Activated T-cell treated with anti-CD3 and anti-CD28 coated beads, Interleukin-2, amount 50 U/mL, for 72 hours (primary cell): ENCODE results near the gene MAPK7. TPM values are rescaled to one million over a fixed set of nuclear protein-coding genes. Genes with fewer than 3 reads are reported as not detected.

Experiments
- ATAC-seq, 2 donors: fragments of 150-1000 bp; cut with Tn5 transposase; replicated peaks in 1 of 2; 2 replicates each; pipeline ENCODE4 v1.10.0; 2021; ENCODE audit warnings: moderate library complexity in 2 of 2, mild to moderate bottlenecking in 1 of 2
- DNase-seq, 2 donors: peaks; one replicate each; pipeline ENCODE4 v3.0.0; 2021 to 2022; ENCODE audit warnings: mixed read lengths in 1 of 2
- H3K27ac Mint-ChIP-seq: one replicate; pipeline ENCODE4 v1.8.0; 2022; ENCODE audit warnings: mild to moderate bottlenecking, moderate library complexity, mixed read lengths
- H3K27me3 Mint-ChIP-seq: one replicate; pipeline ENCODE4 v1.8.0; 2022; ENCODE audit warnings: low read depth, mixed read lengths
- H3K36me3 Mint-ChIP-seq, 2 donors: one replicate each; pipeline ENCODE4 v1.8.0; 2022; ENCODE audit warnings: mixed read lengths in 2 of 2, mild to moderate bottlenecking in 1 of 2; ENCODE audit not compliant: insufficient read depth in 2 of 2
- H3K4me1 Mint-ChIP-seq: one replicate; pipeline ENCODE4 v1.8.0; 2022; ENCODE audit warnings: low read depth, mixed read lengths
- H3K4me3 Mint-ChIP-seq, 2 donors: one replicate each; pipeline ENCODE4 v1.8.0; 2022; ENCODE audit warnings: mild to moderate bottlenecking in 2 of 2, mixed read lengths in 2 of 2, moderate library complexity in 2 of 2
- H3K9me3 Mint-ChIP-seq, 2 donors: one replicate each; pipeline ENCODE4 v1.8.0; 2022; ENCODE audit warnings: mixed read lengths in 2 of 2
- total RNA-seq, 2 donors: library from RNA; stranded (reverse); gene quantifications; one replicate each; pipeline ENCODE4 v1.2.3, GENCODE V29; 2022

Gene MAPK7
- total RNA-seq, 2 donors from 2014 or later: 13.6 to 16.7 TPM

DNA sequence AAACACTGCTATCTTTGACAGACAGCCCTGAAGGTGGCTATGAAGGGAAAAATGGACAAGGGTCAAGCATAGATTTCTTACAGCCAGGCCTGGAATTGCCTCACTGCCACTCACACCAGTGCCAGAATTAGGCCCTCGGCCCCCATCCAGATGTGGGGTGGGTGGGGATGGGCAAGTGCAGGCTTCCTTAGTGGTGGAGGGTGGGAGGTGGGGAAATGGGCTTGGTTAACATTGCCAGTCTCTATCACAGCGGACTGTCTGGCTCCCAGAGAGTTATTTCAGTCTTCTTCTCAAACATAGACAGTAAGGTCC, 40.6 kb upstream of the MAPK7 start:
- peaks cover 42% of the 10 kb centered on the region for H3K27me3 Mint-ChIP-seq
- no peak overlapping the region for H3K27ac Mint-ChIP-seq
- peaks cover 5% of the 10 kb centered on the region for H3K4me1 Mint-ChIP-seq
- ATAC-seq: no peak
- H3K4me3 Mint-ChIP-seq: no peak overlapping the region
- no peak for DNase-seq
- H3K9me3 Mint-ChIP-seq: no peaks in the 10 kb centered on the region
- no peaks in the 10 kb centered on the region for H3K36me3 Mint-ChIP-seq

DNA sequence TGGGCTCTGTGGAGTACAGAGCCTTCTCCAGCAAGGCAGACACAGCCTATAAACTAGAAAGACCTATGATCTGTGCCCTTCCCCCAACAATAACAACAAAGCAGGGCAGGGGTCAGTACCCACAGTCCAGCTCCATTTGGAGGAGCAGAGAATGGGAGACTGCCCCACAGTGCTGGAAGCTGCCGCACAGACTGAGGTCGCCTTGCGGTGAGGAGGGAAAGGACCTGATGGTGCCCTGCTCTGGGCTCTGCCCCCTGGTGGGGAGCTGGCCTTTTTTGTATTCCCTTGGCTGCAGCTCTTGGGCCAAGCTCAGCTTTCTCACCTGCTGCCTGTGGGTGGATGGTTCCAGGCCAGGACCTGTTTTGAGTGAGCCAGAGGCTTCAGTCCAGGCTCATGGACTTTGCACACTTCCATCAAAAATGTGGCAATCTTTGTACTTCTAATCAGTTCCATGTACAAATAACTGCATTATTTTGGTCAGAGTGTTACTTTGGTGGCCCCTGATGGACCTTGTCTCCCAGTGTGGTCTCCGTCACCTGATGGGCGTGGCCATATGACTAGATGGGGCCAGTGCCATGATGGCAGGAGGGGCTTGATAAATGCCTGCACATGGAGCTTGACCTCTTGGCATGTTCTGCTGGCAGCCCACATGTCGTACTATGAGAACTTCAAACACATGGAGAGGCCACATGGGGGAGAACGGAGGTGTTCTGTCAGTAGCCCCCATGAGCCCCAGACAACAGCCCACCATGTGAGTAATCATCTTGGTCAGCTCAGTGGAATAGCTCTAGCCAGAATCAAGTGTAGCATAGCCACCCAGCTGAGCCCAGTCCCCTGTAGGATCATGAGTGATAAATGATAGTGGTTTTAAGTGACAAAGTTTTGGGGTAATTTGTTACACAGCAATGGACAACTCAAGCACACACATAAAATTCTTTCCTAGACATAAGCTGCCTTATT, 40.0 kb upstream of the MAPK7 start:
- Mint-ChIP-seq H3K9me3 (no peaks in the 10 kb centered on the region), H3K27ac (no peak overlapping the region), H3K4me1 (no peaks in the 10 kb centered on the region), H3K4me3 (no peak overlapping the region), H3K36me3 (no peaks in the 10 kb centered on the region), H3K27me3 (peaks cover 42% of the 10 kb centered on the region)
- DNase-seq (peak; percentile 67 to 68), ATAC-seq (peak; percentile 86 to 91)

DNA sequence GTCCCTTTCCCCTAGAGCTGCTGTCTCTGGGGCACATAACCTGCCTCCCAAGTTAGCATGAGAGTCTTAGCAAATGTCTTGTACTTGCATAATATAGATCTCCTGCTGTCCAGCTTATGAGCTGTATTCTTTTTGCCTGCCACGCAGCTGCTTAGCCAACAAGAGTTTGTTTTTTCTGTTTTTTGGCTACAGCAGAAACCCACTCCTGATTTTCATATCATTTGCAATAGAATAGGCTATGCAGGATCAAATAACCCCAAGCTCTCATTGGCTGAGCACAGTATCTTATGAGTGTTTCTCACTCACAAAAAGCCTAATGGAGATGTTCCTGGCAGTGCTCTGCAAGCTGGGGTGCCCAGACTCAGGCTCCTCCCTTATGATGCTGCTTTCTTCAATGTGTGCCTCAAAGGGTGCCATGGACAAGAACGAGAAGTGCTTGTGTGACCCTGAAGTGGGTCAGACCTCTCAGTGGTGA, 38.9 kb upstream of the MAPK7 start:
- Mint-ChIP-seq H3K9me3 (no peaks in the 10 kb centered on the region), H3K27me3 (peaks cover 42% of the 10 kb centered on the region), H3K36me3 (no peaks in the 10 kb centered on the region), H3K27ac (no peak overlapping the region), H3K4me1 (no peaks in the 10 kb centered on the region), H3K4me3 (no peak overlapping the region)
- DNase-seq: no peak
- ATAC-seq: no peak

DNA sequence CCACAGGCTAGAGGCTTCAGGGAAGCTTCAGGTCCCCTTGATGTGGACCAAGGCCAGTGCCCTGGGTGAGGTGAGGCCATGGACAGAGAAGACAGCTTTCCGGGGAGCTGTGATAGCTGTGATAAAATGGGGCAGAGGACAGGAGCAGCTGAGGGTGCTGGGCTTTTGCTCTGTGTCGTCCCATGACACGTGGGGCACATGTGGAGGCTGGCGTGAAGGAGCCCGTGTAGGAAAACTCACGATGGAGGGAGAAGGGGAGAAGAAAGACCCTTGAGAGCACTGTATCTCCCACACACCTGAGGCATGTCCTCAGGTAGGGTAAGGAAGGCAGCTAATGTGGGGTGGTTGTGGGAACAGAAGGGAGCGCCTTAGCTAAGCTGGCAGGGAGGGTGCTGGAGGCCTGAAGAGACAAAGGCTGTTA, 37.1 kb upstream of the MAPK7 start:
- no peaks in the 10 kb centered on the region for H3K9me3 Mint-ChIP-seq
- no peak overlapping the region for H3K4me3 Mint-ChIP-seq
- no peaks in the 10 kb centered on the region for H3K36me3 Mint-ChIP-seq
- H3K27ac Mint-ChIP-seq: no peak overlapping the region
- H3K27me3 Mint-ChIP-seq: peaks cover 34% of the 10 kb centered on the region
- DNase-seq (no peak), ATAC-seq (no peak)
- no peaks in the 10 kb centered on the region for H3K4me1 Mint-ChIP-seq

DNA sequence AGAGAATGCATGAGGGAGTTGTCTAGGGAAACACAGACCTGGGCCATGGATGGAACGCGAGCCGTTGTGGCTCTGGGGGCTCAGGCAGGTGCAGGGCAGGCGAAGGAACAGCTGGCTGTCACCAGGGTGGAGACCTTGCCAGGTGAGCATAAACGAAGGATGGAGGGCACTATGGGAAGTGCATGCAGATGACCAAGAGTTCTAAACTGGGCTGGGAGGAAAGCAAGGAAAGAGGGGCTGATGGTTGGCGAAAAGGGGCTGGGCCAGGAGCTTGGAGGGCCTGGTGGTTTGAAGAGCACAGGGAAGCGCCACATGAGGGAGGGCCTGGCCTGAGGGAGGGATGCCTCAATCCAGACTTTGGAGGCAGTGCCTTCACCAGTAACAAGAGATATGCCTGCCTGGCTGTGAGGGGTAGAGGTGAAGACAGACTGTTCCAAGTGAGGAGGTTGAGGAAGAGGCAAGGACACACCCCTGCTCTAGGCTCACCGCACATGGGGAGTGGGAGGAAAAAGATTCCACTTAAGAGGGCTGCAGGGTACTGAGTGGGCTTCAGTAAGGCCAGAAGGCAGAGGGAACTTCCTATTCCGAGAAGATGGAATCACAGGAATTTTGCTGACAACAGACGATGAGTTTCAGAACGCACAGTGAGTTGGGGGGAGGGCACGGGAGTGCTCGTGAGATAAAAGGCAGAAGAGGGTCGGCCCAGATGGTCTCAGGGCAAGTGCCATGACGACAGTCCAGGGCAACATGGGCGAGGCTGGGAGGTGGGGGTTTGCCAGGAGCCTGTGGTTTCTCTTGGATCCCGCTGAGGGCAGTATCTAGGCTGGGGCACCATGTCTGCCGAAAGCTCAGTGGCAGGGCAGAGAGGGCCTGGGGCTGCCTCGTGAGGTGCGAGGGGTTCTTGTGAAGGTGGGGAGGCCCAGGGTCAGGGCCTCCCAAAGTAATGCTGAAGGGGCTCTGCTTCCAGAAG, 36.4 kb upstream of the MAPK7 start:
- Mint-ChIP-seq H3K36me3 (no peaks in the 10 kb centered on the region), H3K27me3 (peaks cover 33% of the 10 kb centered on the region), H3K4me3 (no peak overlapping the region), H3K9me3 (no peaks in the 10 kb centered on the region), H3K27ac (no peak overlapping the region), H3K4me1 (no peaks in the 10 kb centered on the region)
- ATAC-seq: no peak
- DNase-seq: no peak

DNA sequence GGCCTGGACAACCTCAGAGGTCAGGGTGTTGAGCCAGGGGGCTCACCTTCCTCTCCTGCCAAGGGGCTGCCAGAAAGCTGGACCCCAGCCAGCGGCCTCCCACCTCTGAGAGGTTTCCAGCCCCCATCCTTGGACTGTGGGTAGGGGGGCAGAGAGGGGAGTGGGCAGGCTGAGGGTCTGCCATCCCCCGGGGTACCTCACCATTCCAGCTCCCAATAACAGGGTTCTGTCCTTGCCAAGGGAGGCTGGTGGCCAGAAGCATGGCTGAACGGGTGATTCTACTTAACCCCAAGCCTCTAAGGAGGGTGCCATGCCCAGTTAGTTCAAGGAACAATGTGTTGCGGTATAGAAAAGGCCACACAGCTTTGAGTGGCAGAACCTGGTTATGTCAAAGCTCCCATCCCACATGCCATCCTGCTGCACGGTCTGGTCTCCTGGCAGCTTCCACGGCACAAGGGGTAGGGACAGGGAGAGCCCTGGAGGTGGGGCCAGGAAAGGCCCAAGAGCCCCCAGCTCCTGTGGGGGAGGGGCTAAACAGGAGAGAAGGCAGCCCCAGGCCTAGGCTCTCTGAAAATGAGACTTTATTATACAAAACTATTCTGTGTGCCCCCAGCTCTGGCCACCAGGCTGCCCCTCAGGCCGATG, 35.6 kb upstream of the MAPK7 start:
- Mint-ChIP-seq H3K9me3 (no peaks in the 10 kb centered on the region), H3K4me1 (no peaks in the 10 kb centered on the region)
- ATAC-seq: no peak

DNA sequence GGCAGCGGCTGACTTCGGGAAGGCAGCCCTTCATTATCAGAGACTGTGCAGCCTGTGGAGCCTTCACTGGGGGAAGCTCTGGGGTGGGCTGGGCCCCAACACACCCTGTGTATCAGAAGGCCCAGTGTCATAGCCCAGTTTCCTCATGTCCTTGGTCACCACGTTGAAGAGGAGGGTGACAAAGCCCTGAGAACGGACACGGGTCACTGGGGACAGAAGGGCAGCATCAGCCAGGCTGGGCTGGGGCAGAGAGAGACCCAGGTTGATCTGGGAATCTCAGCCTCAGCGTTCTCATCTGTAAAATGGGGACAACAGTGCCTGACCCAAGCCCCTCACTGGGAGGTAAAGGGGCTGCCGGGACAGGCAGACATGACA, 35.1 kb upstream of the MAPK7 start:
- Mint-ChIP-seq H3K4me3 (no peak overlapping the region), H3K27ac (no peak overlapping the region), H3K27me3 (peaks cover 27% of the 10 kb centered on the region), H3K9me3 (no peaks in the 10 kb centered on the region), H3K36me3 (no peaks in the 10 kb centered on the region), H3K4me1 (no peaks in the 10 kb centered on the region)
- ATAC-seq (no peak), DNase-seq (no peak)

More for the DNA sequence above, 35.6 kb upstream of the MAPK7 start:
- no peak overlapping the region for H3K27ac Mint-ChIP-seq
- no peak overlapping the region for H3K4me3 Mint-ChIP-seq
- peaks cover 27% of the 10 kb centered on the region for H3K27me3 Mint-ChIP-seq
- DNase-seq: no peak
- no peaks in the 10 kb centered on the region for H3K36me3 Mint-ChIP-seq

DNA sequence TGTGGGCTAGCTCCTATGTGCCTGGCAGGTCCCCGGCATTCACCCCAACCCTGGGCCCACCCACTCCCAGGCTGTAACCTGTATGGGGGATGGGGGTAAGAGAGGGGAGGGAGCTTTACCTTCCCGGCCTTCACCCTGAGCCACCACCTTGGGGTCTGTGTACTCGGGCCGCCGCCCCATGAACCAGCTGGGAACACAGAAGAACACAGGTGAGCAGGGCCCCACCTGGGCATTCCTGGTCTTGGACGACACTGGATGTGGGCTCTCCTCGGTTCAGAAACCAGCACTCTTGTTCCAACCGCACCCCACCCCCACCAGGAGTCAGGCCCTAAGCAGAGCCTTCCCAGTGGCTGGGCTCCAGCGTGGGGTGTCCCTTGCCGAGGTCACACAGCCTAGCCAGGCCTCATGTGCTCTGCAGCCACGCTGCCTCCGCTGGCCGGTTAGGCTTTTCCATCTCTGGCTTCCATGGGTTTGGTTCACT, 34.6 kb upstream of the MAPK7 start:
- Mint-ChIP-seq H3K9me3 (no peaks in the 10 kb centered on the region), H3K4me1 (no peaks in the 10 kb centered on the region), H3K36me3 (no peaks in the 10 kb centered on the region), H3K27me3 (peaks cover 25% of the 10 kb centered on the region), H3K27ac (no peak overlapping the region), H3K4me3 (no peak overlapping the region)
- ATAC-seq (no peak), DNase-seq (no peak)

DNA sequence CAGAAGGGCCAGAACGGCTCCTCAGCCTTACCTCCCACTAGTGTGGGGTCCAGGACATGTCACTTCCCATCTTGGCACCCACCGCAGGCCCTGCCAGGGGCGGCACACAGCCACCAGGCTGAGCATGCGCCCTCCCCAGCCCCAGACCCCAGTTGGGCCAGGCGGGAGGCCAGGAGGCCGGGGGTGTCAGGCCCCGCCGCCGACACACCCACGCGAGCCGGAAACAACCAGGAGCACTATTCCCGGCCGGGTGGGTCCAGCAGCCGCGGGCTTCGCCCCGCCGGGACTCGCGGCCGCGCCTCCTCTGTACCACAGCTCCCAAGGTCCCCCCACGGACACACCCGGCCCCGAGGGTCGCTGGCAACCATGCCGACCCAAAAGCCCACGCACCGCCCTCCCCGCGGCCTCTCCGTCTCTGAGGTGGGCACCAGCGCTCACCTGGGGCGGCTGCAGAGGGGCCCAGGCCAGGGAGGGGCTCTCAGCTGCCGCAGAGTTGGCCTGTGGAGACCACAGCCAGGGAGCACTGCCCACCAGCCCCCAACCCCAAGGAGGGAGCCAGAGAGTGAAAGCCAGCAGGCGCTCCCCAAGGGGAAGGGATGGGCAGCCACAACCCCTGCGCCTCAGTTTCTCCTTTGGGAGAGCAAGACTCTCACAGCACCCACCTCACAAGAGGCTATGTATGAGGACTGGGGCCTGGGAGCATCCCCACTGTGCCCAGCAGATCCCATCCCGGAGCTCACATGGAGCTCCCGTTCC, 33.8 kb upstream of the MAPK7 start:
- peaks cover 17% of the 10 kb centered on the region for H3K27me3 Mint-ChIP-seq

DNA sequence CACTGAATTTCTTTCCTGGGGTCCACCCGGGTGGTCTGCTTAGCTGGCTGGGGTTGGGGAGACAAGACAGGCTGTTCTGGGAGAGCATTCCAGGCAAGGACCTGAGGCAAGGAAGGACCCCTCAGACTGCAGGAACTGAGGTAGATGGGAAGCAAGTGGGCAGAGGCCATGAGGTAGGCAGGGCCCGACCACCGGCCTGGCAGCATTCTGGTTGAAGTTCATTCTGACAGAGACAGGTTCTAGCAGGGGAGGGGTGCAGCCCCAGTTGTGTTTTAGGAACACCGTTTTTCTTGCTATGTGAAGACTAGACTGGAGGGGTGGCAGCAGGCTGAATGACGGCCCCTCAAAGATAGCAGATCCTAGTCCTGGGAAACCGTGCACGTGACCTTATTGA, 33.2 kb upstream of the MAPK7 start:
- H3K36me3 Mint-ChIP-seq: no peaks in the 10 kb centered on the region
- H3K4me1 Mint-ChIP-seq: no peaks in the 10 kb centered on the region
- H3K4me3 Mint-ChIP-seq: no peak overlapping the region
- H3K27me3 Mint-ChIP-seq: peaks cover 16% of the 10 kb centered on the region
- no peaks in the 10 kb centered on the region for H3K9me3 Mint-ChIP-seq
- ATAC-seq: no peak
- no peak for DNase-seq
- no peak overlapping the region for H3K27ac Mint-ChIP-seq

More for the DNA sequence above, 33.8 kb upstream of the MAPK7 start:
- ATAC-seq (no peak), DNase-seq (no peak)
- Mint-ChIP-seq H3K27ac (no peak overlapping the region), H3K4me3 (no peak overlapping the region), H3K9me3 (no peaks in the 10 kb centered on the region), H3K36me3 (no peaks in the 10 kb centered on the region), H3K4me1 (no peaks in the 10 kb centered on the region)

DNA sequence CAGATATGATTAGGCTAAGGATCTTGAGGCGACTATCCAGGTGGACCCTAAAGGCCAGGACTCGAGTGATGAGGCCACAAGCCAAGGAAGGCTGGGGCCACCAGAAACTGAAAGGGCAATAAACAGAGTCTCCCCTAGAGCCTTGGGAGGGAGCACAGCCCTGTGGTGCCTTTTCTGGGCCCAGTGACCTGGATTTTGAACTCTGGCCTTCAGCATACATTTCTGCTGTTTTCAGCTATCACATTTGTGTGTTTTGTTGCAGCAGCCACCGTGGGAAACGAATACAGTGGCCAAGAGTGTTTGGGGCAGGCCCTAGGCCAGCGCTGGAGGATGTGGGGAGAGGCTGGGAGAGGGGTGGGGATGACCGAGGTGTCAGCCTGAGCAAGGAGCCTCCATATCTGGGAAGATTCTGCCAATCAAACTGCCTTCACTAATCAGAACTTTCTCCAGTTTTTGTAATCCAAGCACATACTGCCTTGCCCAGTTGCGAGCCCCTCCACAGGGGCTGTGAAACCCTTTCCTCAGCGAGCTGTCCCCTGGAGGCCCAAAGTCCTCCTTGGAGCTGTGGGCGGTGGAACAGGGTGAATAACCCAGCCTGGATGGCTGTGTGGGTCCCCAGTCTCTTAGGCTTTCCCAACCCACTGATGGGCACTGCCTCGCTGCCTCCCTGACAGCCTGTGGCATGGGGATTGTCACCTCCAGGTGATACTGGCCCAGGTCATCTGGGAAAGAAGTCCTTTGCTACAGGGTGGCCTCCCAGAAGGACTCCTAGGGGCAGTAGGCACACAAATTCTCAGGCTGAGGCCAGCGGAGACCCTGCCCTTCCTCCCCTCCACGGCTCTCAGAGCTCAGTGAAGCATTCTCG, 32.6 kb upstream of the MAPK7 start:
- H3K9me3 Mint-ChIP-seq: no peaks in the 10 kb centered on the region
- H3K27me3 Mint-ChIP-seq: peaks cover 14% of the 10 kb centered on the region
- ATAC-seq (no peak), DNase-seq (no peak)
- no peak overlapping the region for H3K27ac Mint-ChIP-seq
- no peak overlapping the region for H3K4me3 Mint-ChIP-seq
- no peaks in the 10 kb centered on the region for H3K36me3 Mint-ChIP-seq
- H3K4me1 Mint-ChIP-seq: no peaks in the 10 kb centered on the region
